IgD-negative memory B cell (primary cell): ENCODE measurements around the gene NRARP. TPM values are rescaled to one million over a fixed set of nuclear protein-coding genes. Genes with fewer than 3 reads are reported as not detected.
"Not testable (repeated sequence)": the region's sequence is repeated elsewhere in the genome, so short reads cannot be mapped to it uniquely, and the experiment has no call there.

Source experiments
- H3K27ac Mint-ChIP-seq, 3 donors: one replicate each; pipeline ENCODE4 v1.8.0; 2020 to 2022; ENCODE audit warnings: mild to moderate bottlenecking in 3 of 3, mixed read lengths in 3 of 3, moderate library complexity in 1 of 3
- H3K27me3 Mint-ChIP-seq: one replicate; pipeline ENCODE4 v1.8.0; 2021; ENCODE audit warnings: mixed read lengths
- H3K36me3 Mint-ChIP-seq: one replicate; pipeline ENCODE4 v1.8.0; 2020; ENCODE audit warnings: mild to moderate bottlenecking, mixed read lengths
- H3K4me1 Mint-ChIP-seq, 3 donors: one replicate each; pipeline ENCODE4 v1.8.0; 2020 to 2022; ENCODE audit warnings: mixed read lengths in 3 of 3, mild to moderate bottlenecking in 1 of 3
- H3K4me3 Mint-ChIP-seq, 4 donors: one replicate each; pipeline ENCODE4 v1.8.0; 2020 to 2022; ENCODE audit warnings: mild to moderate bottlenecking in 4 of 4, mixed read lengths in 4 of 4, moderate library complexity in 3 of 4
- H3K9me3 Mint-ChIP-seq, 3 donors: one replicate each; pipeline ENCODE4 v1.8.0; 2020 to 2021; ENCODE audit warnings: mixed read lengths in 3 of 3, mild to moderate bottlenecking in 1 of 3
- polyA plus RNA-seq: library from polyadenylated mRNA; unstranded; fragments of 300-500 nt; fragmentation: Illumina TruSeq; gene quantifications from one replicate; pipeline ENCODE4 v1.2.3, GENCODE V29; 2021

Gene NRARP
- polyA plus RNA-seq, 1 donor from 2014 or later = not detected

GRCh38 chr9:137329590-137329989 lies 27.5 kb upstream of the NRARP start:
- peaks cover 2 to 11% (median 3%) of the 10 kb centered on the region in 3 donors for H3K9me3 Mint-ChIP-seq
- not testable (repeated sequence) for H3K36me3 Mint-ChIP-seq, H3K4me3 Mint-ChIP-seq, H3K27ac Mint-ChIP-seq
- H3K27me3 Mint-ChIP-seq = peaks cover 16% of the 10 kb centered on the region
- H3K4me1 Mint-ChIP-seq = peaks cover 6 to 14% (median 10%) of the 10 kb centered on the region in 3 donors

GRCh38 chr9:137327641-137328550 lies 25.8 kb upstream of the NRARP start:
- Mint-ChIP-seq H3K4me1 (peaks cover 6 to 13% (median 10%) of the 10 kb centered on the region in 3 donors), H3K27ac (peak overlapping the region in 2 of 3 donors; percentile 49 to 76), H3K4me3 (peak overlapping the region in 1 of 4 donors; percentile 60), H3K9me3 (peaks cover 2 to 11% (median 3%) of the 10 kb centered on the region in 3 donors), H3K27me3 (peaks cover 12% of the 10 kb centered on the region)
- not testable (repeated sequence) for H3K36me3 Mint-ChIP-seq

GRCh38 chr9:137326445-137327065 lies 24.5 kb upstream of the NRARP start:
- peak overlapping the region; percentile 70 to 97 (median 89) for H3K27ac Mint-ChIP-seq
- peaks cover 0 to 11% (median 3%) of the 10 kb centered on the region in 3 donors for H3K9me3 Mint-ChIP-seq
- no peaks in the 10 kb centered on the region for H3K36me3 Mint-ChIP-seq
- peak overlapping the region; percentile 73 to 90 (median 82) for H3K4me3 Mint-ChIP-seq
- peaks cover 12% of the 10 kb centered on the region for H3K27me3 Mint-ChIP-seq
- H3K4me1 Mint-ChIP-seq = peaks cover 6 to 13% (median 10%) of the 10 kb centered on the region in 3 donors

GRCh38 chr9:137325799-137326198 lies 23.7 kb upstream of the NRARP start:
- Mint-ChIP-seq H3K36me3 (no peaks in the 10 kb centered on the region), H3K9me3 (peaks cover 0 to 11% (median 3%) of the 10 kb centered on the region in 3 donors), H3K27me3 (peaks cover 12% of the 10 kb centered on the region), H3K4me1 (peaks cover 6 to 13% (median 10%) of the 10 kb centered on the region in 3 donors), H3K4me3 (peak overlapping the region in 1 of 4 donors; percentile 34), H3K27ac (peak overlapping the region; percentile 39 to 89 (median 70))

- Mint-ChIP-seq H3K27me3 (peaks cover 12% of the 10 kb centered on the region), H3K9me3 (peaks cover 0 to 11% (median 3%) of the 10 kb centered on the region in 3 donors), H3K4me3 (peak overlapping the region in 2 of 4 donors; percentile 56 to 80), H3K36me3 (no peaks in the 10 kb centered on the region), H3K27ac (peak overlapping the region in 1 of 3 donors; percentile 47), H3K4me1 (peaks cover 6 to 16% (median 13%) of the 10 kb centered on the region in 3 donors)
These were observed 23.1 kb upstream of the NRARP start for GRCh38 chr9:137325124-137325523.

- Mint-ChIP-seq H3K4me3 (no peak overlapping the region), H3K27ac (no peak overlapping the region), H3K36me3 (no peaks in the 10 kb centered on the region), H3K4me1 (peaks cover 6 to 16% (median 13%) of the 10 kb centered on the region in 3 donors), H3K9me3 (peaks cover 0 to 11% (median 3%) of the 10 kb centered on the region in 3 donors), H3K27me3 (peaks cover 12% of the 10 kb centered on the region)
These were observed 21.7 kb upstream of the NRARP start for GRCh38 chr9:137323531-137324331.

- Mint-ChIP-seq H3K27me3 (peaks cover 2% of the 10 kb centered on the region), H3K4me3 (no peak overlapping the region)
These were observed 19.8 kb upstream of the NRARP start for GRCh38 chr9:137321726-137322361.

GRCh38 chr9:137320555-137321384 lies 18.7 kb upstream of the NRARP start:
- Mint-ChIP-seq H3K27me3 (peaks cover 2% of the 10 kb centered on the region), H3K4me3 (peak overlapping the region; percentile 43 to 86 (median 67)), H3K4me1 (peaks cover 0 to 5% (median 3%) of the 10 kb centered on the region in 3 donors), H3K9me3 (no peaks in the 10 kb centered on the region), H3K36me3 (no peaks in the 10 kb centered on the region), H3K27ac (peak overlapping the region; percentile 23 to 68 (median 57))

More at GRCh38 chr9:137321726-137322361, 19.8 kb upstream of the NRARP start:
- H3K4me1 Mint-ChIP-seq = peaks cover 5 to 12% (median 12%) of the 10 kb centered on the region in 3 donors
- peaks cover 0 to 2% (median 2%) of the 10 kb centered on the region in 3 donors for H3K9me3 Mint-ChIP-seq
- no peaks in the 10 kb centered on the region for H3K36me3 Mint-ChIP-seq
- peak overlapping the region in 1 of 3 donors; percentile 46 for H3K27ac Mint-ChIP-seq

- Mint-ChIP-seq H3K4me3 (peak overlapping the region in 1 of 4 donors; percentile 86), H3K27ac (peak overlapping the region in 1 of 3 donors; percentile 57), H3K9me3 (no peaks in the 10 kb centered on the region), H3K36me3 (no peaks in the 10 kb centered on the region), H3K4me1 (peaks cover 0 to 3% (median 3%) of the 10 kb centered on the region in 3 donors), H3K27me3 (peaks cover 2% of the 10 kb centered on the region)
These were observed 17.9 kb upstream of the NRARP start for GRCh38 chr9:137319739-137320551.

- Mint-ChIP-seq H3K4me3 (no peak overlapping the region), H3K27me3 (peaks cover 2% of the 10 kb centered on the region), H3K4me1 (peaks cover 0 to 3% (median 3%) of the 10 kb centered on the region in 3 donors), H3K27ac (peak overlapping the region in 1 of 3 donors; percentile 4), H3K36me3 (no peaks in the 10 kb centered on the region), H3K9me3 (no peaks in the 10 kb centered on the region)
These were observed 17.1 kb upstream of the NRARP start for GRCh38 chr9:137319011-137319738.

GRCh38 chr9:137318602-137319001 lies 16.5 kb upstream of the NRARP start:
- H3K36me3 Mint-ChIP-seq = no peaks in the 10 kb centered on the region
- H3K4me1 Mint-ChIP-seq = peaks cover 0 to 3% (median 3%) of the 10 kb centered on the region in 3 donors
- H3K9me3 Mint-ChIP-seq = no peaks in the 10 kb centered on the region
- H3K27ac Mint-ChIP-seq = no peak overlapping the region
- no peak overlapping the region for H3K4me3 Mint-ChIP-seq
- peaks cover 2% of the 10 kb centered on the region for H3K27me3 Mint-ChIP-seq
